GM18526 (cell line): Measurements from ENCODE around the gene STATH.

ENCODE experiments used
- POLR2A ChIP-seq: IDR thresholded peaks from 3 replicates; pipeline ENCODE4 v1.6.1; 2011; ENCODE audit not compliant: insufficient read length; ENCODE audit errors: extremely low read depth

STATH gene, protein sequence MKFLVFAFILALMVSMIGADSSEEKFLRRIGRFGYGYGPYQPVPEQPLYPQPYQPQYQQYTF

DNA sequence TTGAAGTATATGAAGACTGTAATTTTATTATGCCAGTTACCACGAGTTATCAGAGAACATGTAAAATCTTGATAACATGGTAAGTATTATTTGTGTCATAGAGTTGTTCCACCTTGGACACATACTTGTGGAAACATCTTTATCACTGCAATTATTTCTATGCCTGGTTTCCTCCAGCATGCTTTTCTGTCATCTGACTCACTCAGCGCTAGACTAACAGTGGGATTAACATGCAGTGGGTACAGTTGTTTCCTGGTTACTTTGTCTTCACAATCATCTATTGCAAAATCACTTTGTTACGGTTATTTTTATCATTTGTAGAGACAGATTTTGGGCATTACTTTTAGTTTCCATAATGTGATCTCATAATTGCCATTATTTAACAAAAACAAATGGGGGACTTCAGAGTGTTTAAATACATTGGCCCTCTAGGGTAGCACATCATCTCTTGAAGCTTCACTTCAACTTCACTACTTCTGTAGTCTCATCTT lies at the start of gene STATH:
Gene STATH, plus strand, starts transcription at position 441 of the 491 bp plus-strand sequence. CDS start 2,472 bp downstream, outside the sequence.
- TF ChIP-seq POLR2A, result no peak

DNA sequence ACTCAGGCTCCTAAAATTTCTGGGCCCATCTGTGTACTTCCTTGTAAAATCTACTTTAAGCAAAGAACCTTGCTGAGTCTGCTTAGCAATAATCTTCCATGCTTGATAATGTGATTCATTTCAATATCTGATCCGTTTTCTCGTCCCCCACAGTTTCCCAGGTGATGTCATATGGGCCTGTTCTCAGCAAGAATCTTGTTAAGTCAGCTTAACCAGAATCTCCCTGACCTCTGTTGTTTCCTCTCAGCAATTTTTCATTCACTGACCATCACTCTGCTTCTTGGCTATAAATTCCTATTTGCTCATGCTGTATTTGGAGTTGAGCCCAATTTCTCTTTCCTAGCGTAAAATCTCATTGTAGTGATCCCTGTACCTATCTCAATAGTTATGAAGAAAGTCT lies 44.2 kb upstream of the STATH start:
- TF ChIP-seq POLR2A, result no peak

DNA sequence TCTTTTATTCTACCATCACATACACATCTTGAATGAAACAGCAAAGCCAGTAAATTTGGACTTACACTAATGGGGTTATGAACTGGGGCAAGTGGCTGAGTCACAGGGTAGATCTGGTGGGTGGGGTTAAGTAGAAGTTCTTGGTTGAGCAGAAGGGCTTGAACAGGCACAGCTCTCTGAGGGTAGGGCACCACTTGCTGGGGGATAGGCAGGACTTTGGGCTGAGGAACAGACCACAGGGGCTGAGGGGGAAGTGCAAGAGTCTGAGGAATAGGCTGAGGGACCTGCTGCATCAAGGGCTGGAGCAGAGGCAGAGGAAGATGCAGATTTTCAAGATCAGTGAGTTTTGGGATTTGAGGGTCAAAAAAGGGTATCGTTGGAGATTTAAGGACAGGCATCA lies 38.6 kb upstream of the STATH start:
- no peak for TF ChIP-seq POLR2A

DNA sequence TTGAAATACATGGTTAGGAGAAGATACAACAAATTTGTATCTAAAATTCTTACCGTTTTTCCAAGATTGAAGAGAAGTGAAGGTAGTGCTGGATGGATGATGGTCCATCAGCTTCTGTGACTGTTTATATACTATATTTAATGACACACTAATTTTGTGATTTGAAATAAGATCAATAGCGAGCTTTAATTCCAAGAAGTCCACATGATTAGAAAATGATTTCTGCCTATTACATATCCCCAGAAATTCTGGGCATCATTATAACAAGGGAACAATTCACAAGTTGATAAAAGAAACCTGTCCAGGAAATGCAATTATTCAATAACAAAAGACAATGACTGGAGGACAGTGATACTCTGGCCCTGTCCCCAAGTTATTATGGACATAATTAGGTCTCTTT lies 30.1 kb upstream of the STATH start, which contains the start of gene CSN2:
Gene CSN2, minus strand, starts transcription at position 101 of the 400 bp plus-strand sequence. CDS start 4,733 bp downstream, outside the sequence.
- no peak for TF ChIP-seq POLR2A

DNA sequence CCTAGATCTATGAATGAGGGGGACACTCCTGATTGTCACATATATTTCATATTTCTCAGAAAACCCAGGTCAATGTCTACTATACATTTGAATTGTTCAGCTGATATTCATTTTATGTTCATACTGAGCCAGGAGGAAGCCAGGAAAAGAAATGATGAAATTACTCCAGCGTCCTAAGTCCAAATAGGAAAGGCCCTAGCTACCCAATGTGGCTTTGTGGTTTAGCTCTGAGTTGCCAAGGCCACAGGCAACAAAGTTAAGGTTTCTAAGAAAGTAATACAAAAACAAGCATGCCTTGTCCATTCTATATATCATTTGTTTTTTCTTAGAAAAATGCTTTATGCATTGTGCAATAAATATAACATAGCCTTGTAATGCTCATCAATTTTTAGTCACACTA lies 25.7 kb upstream of the STATH start:
- no peak for TF ChIP-seq POLR2A

DNA sequence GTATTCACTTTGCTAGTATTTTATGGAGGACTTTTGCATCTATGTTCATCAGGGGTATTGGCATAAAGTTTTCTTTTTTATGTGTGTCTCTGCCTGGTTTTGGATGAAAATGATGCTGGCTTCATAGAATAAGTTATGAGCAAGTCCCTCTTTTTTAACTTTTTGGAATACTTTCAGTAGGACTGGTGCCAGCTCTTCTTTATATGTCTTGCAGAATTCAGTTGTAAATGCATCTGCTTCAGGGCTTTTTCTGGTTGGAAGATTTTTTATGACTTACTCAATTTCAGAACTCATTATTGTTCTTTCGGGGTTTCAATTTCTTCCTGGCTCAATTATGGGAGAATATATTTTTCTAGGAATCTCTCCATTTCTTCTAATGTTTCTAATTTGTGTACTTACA lies 21.1 kb upstream of the STATH start:
- no peak for TF ChIP-seq POLR2A

DNA sequence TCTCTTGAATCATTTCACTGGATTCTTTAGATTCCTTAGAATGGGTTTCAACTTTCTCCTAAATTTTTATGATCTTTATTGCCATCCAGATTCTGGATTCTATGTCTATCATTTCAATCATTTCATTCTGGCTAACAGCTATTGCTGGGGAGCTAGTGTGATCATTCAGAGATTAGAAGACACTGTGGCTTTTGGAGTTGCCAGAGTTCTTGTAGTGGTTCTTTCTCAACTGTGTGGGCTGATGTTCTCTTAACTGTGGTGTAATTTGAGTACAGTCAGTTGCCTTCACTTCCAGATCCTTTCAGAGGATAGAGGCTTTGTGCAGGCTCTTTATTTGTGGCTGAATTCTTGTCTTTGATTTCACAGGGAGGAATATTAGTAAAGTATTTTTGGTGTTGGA lies 18.2 kb upstream of the STATH start:
- no peak for TF ChIP-seq POLR2A

DNA sequence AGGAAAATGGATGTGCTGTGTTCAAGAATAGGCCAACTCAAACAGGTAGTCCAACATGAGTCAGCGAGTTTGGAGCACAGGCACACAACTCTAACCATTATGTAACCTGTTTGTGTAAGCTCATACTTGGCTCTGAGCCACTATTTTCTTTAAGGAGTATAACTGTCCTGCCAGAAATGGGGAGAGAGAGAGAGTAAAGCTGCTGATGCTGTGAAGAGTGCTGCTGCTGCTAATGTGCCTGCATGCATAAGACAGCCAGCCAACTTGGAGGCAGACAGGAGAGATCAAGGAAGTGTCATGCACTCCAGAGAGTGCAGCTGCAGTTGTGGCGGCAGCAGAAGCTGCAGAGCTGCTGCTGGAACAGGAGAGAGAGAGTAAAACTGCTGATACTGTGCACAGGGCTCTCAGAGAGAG lies 11.7 kb upstream of the STATH start:
- TF ChIP-seq POLR2A, result no peak

DNA sequence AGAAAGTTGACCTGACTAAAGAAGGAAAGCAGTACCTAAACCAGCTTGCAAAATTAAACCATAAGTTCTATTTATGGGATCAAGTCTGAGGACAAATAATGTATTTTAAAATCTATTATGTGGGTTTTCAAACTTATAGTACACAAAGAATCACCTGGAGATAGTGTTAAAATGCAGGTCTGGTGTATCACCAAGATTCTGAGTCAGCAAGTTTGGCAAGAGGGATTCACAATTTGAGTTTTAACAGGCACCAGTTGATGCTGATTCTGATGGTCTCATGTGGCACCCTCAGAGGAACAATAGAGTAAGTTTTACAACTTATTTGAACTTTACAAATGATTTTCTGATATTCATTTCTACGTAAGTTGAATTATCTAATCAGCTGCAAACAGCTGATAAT lies 9.1 kb upstream of the STATH start:
- TF ChIP-seq POLR2A, result no peak

DNA sequence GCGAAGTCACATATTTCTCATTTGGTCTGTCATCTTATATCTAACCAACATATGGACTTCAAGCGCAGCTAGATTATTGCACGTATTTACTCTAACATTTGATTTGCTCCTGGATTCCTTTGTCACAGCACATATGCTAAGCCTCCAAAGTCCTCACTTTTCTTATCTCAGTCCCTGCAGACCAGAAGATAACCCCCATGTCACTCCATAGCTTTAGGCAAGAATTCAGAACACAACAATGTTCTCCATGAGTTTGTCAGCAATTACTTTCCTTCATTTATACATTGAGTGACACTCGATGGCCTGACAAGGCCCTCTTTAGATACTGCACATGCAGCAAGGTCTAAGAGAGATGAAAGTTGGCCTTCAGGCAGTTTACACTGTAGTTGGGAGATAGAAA lies 4.8 kb upstream of the STATH start:
- TF ChIP-seq POLR2A, result no peak

DNA sequence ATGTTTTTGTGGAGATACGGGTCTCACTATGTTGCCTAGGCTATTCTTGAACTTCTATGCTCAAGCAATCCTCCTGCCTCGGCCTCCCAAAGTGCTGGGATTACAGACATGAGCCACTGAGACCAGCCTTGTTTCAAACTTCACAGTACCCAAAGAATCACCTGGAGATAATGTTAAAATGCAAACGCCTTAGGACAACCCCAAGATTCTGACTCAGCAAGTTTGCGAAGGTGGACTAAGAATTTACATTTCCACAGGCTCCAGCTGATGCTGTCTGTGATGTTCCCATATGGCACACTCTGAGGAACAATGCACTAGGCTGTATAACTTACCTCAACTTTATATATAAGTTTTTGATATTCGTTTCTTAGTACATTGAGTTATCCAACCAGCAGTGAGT lies 984 bp upstream of the STATH start:
- no peak for TF ChIP-seq POLR2A

DNA sequence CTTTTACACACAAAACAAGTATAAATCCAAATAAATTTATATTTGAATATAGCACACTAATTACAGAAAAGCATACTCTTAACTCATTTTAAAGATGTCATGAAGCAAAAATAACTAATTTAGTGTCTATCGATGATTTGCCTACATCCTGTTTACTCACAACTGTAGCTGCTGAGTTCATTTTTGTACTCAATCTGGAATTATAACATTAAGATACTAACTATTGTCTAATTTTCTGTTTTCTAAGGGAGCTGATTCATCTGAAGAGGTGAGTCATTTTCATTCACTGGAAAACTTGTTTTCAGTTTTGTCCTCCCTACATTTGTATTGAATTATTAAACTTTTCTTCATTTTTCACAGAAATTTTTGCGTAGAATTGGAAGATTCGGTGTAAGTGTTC lies 3.7 kb downstream of the STATH start:
- no peak for TF ChIP-seq POLR2A

DNA sequence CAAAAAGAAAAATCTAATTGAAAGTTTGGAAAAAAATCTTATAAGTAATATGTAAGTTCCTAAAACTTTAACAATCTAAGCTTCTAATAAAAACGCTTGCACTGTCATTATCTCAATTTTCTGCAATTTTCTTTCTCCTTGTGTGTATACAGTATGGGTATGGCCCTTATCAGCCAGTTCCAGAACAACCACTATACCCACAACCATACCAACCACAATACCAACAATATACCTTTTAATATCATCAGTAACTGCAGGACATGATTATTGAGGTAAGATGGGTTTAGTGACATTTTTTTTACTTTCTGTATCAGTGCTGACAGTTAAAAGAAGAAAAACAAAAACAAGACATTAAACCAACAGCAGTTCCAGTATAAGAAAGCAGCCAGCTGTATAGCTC lies 4.9 kb downstream of the STATH start:
- TF ChIP-seq POLR2A, result no peak

DNA sequence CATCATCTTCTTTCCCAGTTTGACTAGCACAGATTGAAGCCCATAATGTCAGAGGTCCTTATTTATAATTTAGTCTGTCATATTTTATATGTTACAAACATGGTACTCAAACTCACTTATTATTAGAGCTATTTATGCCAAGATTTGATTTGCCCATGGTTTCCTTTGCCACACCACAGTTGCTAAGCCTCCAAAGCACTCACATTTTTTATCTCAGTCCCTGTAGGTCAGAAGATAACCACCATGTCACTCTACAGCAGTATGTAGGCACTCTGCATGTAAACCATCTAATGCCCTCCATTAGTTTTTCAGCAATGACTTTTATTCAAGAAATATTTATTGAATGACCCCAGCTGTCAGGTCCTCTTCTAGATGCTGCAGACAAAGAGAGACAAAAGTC lies 6.7 kb downstream of the STATH start:
- TF ChIP-seq POLR2A, result no peak

DNA sequence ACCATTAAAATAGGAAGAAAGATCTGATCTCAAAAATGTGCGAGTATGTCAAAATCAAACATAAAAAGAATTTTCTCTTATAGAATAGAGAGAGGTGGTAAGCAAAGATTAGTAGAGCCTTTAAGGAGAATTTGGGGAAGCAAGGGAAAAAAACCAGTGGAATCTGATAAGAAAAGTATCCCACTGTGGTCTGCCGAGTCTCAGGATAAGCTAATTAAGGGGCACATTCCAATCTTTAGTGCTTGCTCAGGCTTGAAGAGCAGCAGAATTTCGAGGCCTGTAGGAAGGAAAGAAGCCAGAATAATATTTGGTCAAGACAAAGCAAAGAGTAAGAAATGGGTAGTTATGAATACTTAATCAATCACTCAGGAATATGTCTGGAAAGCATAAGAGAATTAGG lies 13.0 kb downstream of the STATH start:
- TF ChIP-seq POLR2A, result no peak

DNA sequence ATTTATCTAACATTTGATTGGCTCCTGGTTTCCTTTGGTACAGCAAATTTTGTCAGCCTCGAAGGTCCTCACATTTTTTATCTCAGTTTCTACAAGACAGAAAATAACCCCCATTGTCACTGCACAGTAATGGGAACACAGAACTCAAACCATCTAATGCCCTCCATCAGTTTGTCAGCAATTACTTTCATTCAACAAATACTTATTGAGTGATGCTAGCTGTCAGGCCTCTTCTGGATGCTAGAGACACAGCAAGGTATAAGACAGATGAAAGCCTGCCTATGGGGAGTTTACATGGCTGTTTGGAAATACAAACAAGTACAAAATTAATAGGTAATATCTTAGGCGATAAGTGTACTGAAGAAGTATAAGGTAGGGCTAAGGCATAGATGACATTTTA lies 27.5 kb downstream of the STATH start:
- no peak for TF ChIP-seq POLR2A

DNA sequence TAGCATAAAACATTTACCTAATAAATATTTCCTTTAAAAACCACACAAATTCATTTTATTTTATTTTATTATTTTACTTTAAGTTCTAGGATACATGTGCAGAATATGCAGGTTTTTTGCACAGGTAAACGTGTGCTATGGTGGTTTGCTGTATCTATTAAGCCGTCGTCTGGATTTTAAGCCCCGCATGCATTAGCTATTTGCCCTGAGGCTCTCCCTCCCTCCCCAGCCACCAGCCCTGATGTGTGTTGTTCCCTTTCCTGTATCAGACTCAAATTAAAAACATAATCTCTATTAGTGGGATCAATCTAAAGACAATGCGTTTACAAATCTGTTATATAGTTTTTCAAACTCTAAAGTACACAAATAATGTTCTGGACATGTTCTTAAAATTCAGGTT lies 31.2 kb downstream of the STATH start:
- TF ChIP-seq POLR2A, result no peak
